ENCODE data around the gene TNFSF13B.
"Not testable (repeated sequence)": the region's sequence is repeated elsewhere in the genome, so short reads cannot be mapped to it uniquely, and the experiment has no call there.

The TNFSF13B gene

DNA sequence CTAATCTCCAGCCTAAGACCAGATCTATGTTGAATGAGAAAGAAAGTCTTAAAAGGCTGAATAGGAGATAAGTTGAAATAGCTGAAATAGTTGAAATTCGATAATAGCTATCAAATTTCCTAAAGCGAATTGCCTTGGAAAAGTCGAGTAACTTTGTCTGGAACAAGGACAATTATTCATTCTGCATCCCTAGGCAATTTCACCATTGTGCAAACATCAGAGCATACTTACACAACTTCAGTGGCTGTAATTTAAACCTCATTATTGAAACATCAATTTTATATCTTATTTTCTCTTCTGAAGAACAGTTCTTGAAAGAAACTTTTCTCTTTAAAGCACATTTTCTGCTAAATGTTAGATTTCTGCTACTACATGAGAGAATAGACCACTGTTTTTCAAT, 13.6 kb downstream of the TNFSF13B start:
- no peak for DNase-seq

- DNase-seq = no peak
Observed at GRCh38 chr13:108288741-108289140, 19.2 kb downstream of the TNFSF13B start.

- no peak for DNase-seq
Observed at GRCh38 chr13:108289819-108290218, 20.3 kb downstream of the TNFSF13B start.

DNA sequence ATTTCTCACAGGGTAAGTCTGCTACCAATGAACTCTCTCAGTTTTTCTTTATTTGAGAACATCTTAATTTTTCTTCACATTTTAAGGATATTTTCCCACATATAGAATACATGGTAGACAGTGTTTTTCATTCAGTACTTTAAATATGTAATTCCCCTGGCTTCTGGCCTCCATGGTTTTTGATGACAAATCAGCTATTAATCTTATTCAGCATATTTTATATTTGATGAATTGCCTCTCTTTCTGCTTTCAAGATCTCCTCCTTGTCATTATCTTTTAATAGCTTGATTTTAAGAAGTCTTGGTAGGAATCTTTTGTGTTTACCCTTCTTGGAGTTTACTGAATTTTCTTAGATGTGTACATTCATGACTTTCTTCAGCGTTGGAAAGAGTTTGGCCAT, 27.6 kb downstream of the TNFSF13B start:
- DNase-seq = no peak

DNA sequence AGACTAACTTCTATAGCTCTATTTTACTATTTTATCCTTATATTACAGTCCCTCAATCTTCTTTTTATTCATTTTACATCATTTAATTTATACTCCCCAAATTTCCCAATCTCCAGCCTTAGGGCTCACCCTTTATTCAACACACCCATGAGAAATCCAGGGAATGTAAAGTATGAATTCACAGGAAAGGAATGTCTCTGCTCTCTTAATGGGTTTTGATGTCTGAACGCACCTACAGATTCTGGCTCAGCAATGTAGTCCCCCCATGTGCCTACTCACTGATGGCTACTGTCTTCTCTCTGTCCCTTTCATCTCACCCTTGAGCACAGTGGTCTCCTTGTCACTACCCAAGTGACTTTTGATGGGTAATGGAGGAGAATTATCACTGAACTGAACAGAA, 32.8 kb downstream of the TNFSF13B start:
- DNase-seq = no peak

DNA sequence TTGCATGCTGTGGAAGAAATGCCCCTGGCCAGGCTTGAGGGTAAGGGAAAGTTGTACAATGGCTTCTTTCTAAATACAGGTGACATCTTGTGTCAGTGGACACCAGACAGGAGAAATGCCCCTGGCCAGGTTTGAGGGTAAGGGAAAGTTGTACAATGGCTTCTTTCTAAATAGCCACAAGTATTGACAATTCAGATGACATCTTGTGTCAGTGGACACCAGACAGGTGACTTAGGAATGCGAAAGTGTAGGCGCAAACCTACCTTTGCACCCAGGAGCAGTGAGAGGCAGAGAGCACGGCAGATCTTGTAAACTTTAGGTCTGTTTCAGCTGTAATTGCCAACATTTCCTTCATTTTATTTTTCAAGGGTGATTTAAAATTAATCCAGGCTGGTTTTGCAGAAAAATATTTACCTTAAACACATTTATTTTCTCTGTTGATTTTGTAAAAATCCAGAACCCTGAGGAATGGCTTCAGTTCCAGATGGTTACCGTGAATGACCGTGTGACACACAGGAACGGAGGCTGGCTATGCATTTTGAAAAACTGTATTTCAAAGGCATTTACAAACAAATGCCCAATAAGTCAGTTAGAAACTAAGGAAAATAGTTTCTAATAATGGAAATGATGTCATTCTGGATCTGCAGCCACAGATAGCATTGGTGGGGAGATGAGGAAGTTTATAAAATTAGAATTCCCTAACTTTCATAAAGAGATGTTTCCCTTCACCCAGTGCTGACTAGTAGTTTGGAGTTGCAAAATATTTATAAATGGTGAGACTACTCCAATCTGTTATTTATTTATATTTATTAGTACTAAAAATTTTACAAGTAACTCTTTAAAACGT, 34.9 kb downstream of the TNFSF13B start:
- no peak for DNase-seq

DNA sequence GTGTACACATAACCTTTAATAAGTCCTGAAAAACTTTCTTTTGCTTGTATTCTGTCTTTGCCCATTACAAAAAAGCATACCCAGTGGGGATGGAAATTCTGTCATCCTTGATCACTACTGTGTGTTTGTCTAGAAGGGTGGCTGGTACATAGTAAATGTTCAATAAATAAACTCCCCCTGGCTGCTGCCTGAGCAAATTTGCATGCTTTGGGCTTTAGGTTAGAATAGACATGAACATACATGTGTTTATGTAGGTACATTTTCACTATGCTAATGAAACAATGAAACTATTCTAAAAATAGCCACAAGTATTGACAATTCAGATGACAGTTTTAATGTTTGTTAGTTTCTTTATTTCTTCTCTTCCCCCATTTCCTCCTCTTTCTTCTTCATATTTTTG, 36.1 kb downstream of the TNFSF13B start:
- DNase-seq = no peak

- DNase-seq = no peak
Observed at GRCh38 chr13:108306860-108307259, 37.3 kb downstream of the TNFSF13B start.

- not testable (repeated sequence) for DNase-seq
Observed at GRCh38 chr13:108311596-108311995, 42.1 kb downstream of the TNFSF13B start.

- no peak for DNase-seq
Observed at GRCh38 chr13:108313382-108313781, 43.9 kb downstream of the TNFSF13B start.

DNA sequence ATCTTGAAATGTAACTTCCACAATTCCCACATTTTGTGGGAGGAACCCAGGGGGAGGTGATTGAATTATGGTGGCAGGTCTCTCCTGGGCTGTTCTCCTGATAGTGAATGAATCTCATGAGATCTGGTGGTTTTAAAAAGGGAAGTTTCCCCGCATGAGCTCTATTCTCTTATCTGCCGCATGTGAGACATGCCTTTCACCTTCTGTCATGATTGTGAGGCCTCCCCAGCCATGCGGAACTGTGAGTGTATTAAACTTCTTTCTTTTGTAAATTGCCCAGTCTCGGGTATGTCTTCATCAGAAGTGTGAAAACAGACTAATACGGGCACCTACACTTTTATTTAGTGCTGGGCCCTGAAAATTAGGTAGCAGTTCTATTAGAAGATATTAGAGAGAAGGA, 45.8 kb downstream of the TNFSF13B start:
- DNase-seq = no peak

- no peak for DNase-seq
Observed at GRCh38 chr13:108315991-108316390, 46.5 kb downstream of the TNFSF13B start.

- DNase-seq = no peak
Observed at GRCh38 chr13:108316413-108316812, 46.9 kb downstream of the TNFSF13B start.

DNA sequence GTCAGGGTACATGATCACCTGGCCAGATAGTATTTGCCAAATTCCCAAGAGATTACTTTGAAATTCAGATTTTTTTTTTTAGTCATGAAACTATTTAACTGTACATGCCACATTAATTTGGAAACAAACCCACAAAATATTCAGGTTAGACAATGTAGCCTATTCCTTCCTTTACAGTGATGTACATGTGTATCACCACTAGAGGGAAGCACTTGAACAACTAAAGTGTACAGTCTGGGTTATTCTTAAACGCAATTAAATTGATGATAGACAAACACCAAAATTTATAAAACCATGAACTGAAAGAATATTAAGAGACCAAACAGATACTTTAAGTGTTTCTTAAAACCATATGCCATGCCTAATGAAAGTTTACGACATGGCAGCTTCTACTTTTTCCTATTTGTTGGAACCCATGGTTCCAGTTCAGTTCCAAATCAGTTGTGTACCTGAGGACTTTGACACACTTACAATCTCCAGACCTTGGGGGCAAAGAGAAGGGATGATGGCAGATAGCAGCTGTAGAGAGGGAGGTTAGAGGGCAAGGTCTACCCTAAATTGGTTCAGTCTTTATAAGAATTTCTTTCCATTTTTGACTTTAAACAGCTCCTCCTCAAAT, 52.8 kb downstream of the TNFSF13B start:
- no peak for DNase-seq

- no peak for DNase-seq
Observed at GRCh38 chr13:108323031-108323430, 53.5 kb downstream of the TNFSF13B start.

- DNase-seq = no peak
Observed at GRCh38 chr13:108325863-108326262, 56.3 kb downstream of the TNFSF13B start.

GRCh38 chr13:108326309-108326708, 56.8 kb downstream of the TNFSF13B start:
- no peak for DNase-seq

DNA sequence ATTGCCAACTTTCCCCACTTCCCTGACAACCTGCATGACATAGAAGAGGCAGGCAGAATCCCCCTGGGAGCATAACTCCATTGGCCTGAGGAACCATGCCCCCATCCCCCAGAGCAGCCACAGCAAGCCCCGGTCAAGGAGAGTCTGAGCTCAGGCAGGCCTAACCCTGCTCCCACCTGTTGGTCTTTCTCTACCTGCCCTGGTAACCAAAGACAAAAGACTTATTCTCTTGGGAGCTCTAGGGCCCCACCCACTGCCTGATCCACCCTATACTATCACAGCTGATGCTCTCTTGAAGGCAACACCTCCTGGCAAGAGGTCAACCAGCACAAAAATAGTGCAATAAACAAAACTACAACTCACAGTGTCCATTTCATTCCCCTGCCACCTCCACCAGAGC, 59.3 kb downstream of the TNFSF13B start:
- DNase-seq = no peak

- DNase-seq = no peak
Observed at GRCh38 chr13:108332791-108333190, 63.3 kb downstream of the TNFSF13B start.

GRCh38 chr13:108342369-108343289, 73.1 kb downstream of the TNFSF13B start:
- DNase-seq = no peak

- DNase-seq = no peak
Observed at GRCh38 chr13:108345016-108345415, 75.5 kb downstream of the TNFSF13B start.

GRCh38 chr13:108346376-108346775, 76.9 kb downstream of the TNFSF13B start:
- DNase-seq = peak; percentile 33

- DNase-seq = no peak
Observed at GRCh38 chr13:108349269-108349668, 79.8 kb downstream of the TNFSF13B start.
